B cell (primary cell): ENCODE results near the gene CDH18.

ENCODE experiments used
- CTCF ChIP-seq: fragments of 200-600 bp; IDR thresholded peaks from one replicate; pipeline ENCODE4 v1.8.0; 2022; ENCODE audit warnings: antibody characterized with exemption, mild to moderate bottlenecking
- EZH2 ChIP-seq: IDR thresholded peaks from 2 replicates; pipeline ENCODE4 v1.6.1; 2012; ENCODE audit warnings: borderline replicate concordance, low read depth, mild to moderate bottlenecking, moderate library complexity, low read length; ENCODE audit not compliant: insufficient read depth, poor library complexity, severe bottlenecking

DNA sequence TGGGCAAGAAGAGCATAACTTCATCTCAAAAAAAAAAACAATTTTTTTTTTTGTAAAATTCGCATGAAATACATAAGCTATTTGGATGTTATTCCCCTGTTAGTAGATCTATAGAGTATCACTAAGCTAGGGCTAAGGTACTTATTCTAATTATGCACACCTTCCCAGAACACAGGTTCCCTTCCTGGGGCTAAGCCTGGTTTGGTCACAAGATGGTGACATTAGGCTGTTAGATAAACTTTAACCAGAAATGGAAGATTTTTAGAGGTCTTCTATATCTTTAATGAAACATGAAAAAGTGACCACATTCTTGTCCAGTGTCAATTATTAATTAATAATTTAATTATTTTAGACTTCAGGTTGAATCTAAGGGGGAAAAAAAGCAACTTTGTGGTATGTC is 433.5 kb downstream of the CDH18 start:
- TF ChIP-seq CTCF (no peak), EZH2 (no peak)
